Motor neuron (in vitro differentiated cells): ENCODE measurements around the gene ZNF280B. TPM values are rescaled to one million over a fixed set of nuclear protein-coding genes. Genes with fewer than 3 reads are reported as not detected.
"Not testable (repeated sequence)": the region's sequence is repeated elsewhere in the genome, so short reads cannot be mapped to it uniquely, and the experiment has no call there.

Source experiments
- ATAC-seq, 8 experiments: fragments of 200-7000 bp; cut with Tn5 transposase; replicated peaks in 6 of 8; 2 replicates each; pipeline ENCODE4 v1.8.0; 2021; ENCODE audit warnings: mild to moderate bottlenecking in 8 of 8, moderate library complexity in 8 of 8
- H3K27ac ChIP-seq, 2 donors: fragments of 250-450 bp; sonication (Bioruptor Pico); 2 replicates each; pipeline ENCODE4 v1.9.0; 2021; ENCODE audit warnings: antibody characterized with exemption in 2 of 2, mild to moderate bottlenecking in 2 of 2, moderate library complexity in 1 of 2
- H3K4me1 ChIP-seq, 2 donors: fragments of 250-450 bp; sonication (Bioruptor Pico); replicated peaks in 1 of 2; 2 replicates each; pipeline ENCODE4 v1.6.1; 2021; ENCODE audit warnings: antibody characterized with exemption in 2 of 2, mild to moderate bottlenecking in 2 of 2, moderate library complexity in 1 of 2
- H3K4me3 ChIP-seq, 5 donors: fragments of 250-450 bp; sonication (Bioruptor Pico); 2 replicates each; pipeline ENCODE4 v1.9.0; 2021; ENCODE audit warnings: antibody characterized with exemption in 5 of 5, mild to moderate bottlenecking in 5 of 5, moderate library complexity in 4 of 5
- WGBS, 10 experiments: fragments of 450-650 bp; shearing (Covaris generic); methylation state at CpG; one replicate each; pipeline ENCODE4 v1.0.0; 2022; 5-methylcytosine and 5-hydroxymethylcytosine counted together
- in situ Hi-C, 9 experiments: fragments of 400-800 bp; cut with MboI; loops; one replicate each; pipeline ENCODE4 v1.15.0; 2021; ENCODE audit warnings: low sequenced_read_pairs in 9 of 9, low pct_unique_long_range_greater_than_20kb in 2 of 9; ENCODE audit not compliant: unreplicated experiment in 9 of 9
- total RNA-seq, 8 experiments: library from RNA; unstranded; fragments of 300-600 nt; gene quantifications; 2 replicates each; pipeline versions ENCODE4 v1.2.3 to v1.2.4, GENCODE V29; 2022

The ZNF280B gene
- total RNA-seq, 8 experiments from 2014 or later = 0.10 to 5.1 (median 3.9) TPM

DNA sequence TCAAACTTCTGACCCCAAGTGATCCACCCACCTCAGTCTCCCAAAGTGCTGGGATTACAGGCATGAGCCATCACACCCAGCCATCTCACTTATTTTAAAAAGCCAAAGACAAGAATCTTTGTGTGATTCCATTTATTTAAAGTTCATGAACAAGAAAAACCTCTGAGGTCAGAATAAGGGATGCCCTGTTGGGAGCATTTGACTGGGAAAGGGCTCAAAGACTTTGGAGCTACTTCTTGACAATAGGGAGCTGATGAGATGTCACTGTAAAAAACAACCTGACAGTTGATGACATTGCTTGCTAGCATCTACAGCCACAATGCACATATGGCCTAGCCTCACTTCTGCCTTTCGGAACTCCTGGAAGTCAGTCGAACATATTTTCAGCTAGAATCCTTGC, 5.1 kb upstream of the ZNF280B start:
- Histone ChIP-seq H3K4me3 (no peak overlapping the region), H3K4me1 (no peaks in the 10 kb centered on the region), H3K27ac (peak overlapping the region in 1 of 2 donors; percentile 30)
- ATAC-seq = no peak
- WGBS, 10 experiments = 88 to 100% (median 96%) methylated on average over 2 of the region's 2 CpGs; no CpG with 5 or more reads in 6 of the 10 experiments
- in situ Hi-C loops = no loop called here

DNA sequence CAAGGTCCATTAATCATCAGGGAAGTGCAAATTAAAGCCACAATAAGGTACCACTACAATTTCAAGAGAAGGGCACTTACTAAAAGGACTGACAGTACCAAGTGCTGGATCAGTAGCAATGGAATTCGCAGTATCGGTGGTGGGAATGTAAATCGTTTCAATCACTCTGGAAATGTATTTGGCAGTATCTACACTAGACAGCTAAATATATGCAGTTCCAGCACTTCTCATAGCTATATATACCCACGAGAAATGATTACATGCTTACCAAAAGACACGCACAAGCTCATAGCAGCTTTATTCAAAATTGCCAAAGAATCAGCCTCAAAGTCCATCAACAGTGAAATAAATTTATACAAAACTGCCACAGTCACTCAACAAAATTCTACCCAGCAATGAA, 4.4 kb upstream of the ZNF280B start:
- ATAC-seq = no peak
- Histone ChIP-seq H3K4me3 (no peak overlapping the region), H3K27ac (no peak overlapping the region), H3K4me1 (no peaks in the 10 kb centered on the region)
- in situ Hi-C loops = no loop called here
- 7 to 90% (median 67%) methylated on average over 2 to 5 of the region's 5 CpGs; no CpG with 5 or more reads in 2 of the 10 experiments for WGBS, 10 experiments

DNA sequence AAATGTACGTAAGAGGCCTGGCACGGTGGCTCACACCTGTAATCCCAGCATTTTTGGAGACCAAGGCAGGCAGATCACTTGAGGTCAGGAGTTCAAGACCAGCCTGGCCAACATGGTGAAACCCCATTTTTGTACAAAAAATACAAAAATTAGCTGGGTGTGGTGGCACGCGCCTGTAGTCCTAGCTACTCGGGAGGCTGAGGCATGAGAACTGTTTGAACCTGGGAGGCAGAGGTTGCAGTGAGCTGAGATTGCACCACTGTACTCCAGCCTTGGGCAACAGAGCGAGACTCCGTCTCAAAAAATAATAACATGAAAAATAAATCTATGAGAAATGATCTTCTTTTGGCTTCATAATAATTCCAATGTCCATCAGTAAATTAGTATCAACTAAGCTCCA, 2.3 kb upstream of the ZNF280B start:
- ATAC-seq, H3K4me3 ChIP-seq, in situ Hi-C loops, H3K27ac ChIP-seq, H3K4me1 ChIP-seq: not testable (repeated sequence)
- WGBS, 10 experiments = 30 to 100% (median 90%) methylated on average over 1 to 6 of the region's 7 CpGs; no CpG with 5 or more reads in 2 of the 10 experiments

GRCh38 chr22:22509912-22510311, 1.4 kb upstream of the ZNF280B start:
- H3K4me3 ChIP-seq, ATAC-seq, in situ Hi-C loops, H3K27ac ChIP-seq, H3K4me1 ChIP-seq: not testable (repeated sequence)
- 42 to 94% (median 91%) methylated on average over 2 to 6 of the region's 6 CpGs for WGBS, 10 experiments

- Histone ChIP-seq H3K27ac (peak overlapping the region; percentile 48 to 72), H3K4me3 (peak overlapping the region; percentile 50 to 78 (median 63)), H3K4me1 (peaks cover 0 to 8% of the 10 kb centered on the region in 2 donors)
- 0 to 100% (median 54%) methylated on average over 2 to 7 of the region's 13 CpGs for WGBS, 10 experiments
- ATAC-seq = peak in 5 of 8 experiments; percentile 4 to 24 (median 11)
- in situ Hi-C loops = no loop called here
These were observed 734 bp downstream of the ZNF280B start for GRCh38 chr22:22507743-22508273.

DNA sequence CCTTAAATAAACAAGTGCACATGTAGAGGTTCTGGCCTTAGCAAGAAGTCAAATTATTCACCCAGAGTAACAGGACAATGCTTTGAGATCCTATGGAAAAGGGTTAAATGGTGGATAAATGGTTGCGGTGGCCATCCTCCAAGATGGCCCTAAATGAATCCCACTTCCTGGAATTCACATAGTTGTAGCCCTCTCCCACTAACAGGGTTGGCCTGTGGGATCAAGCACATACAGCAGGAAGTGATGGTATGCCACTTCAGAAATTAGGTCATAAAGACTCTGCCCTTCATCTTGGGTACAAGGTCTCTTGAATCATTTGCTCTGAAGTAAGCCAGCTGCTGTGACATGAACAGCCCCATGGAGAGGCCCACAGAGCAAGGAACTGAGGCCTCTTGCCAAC, 1.8 kb downstream of the ZNF280B start:
- Histone ChIP-seq H3K4me3 (no peak overlapping the region), H3K4me1 (peaks cover 0 to 8% of the 10 kb centered on the region in 2 donors), H3K27ac (no peak overlapping the region)
- WGBS, 10 experiments = 60 to 100% (median 100%) methylated on average over 1 of the region's 1 CpG; no CpG with 5 or more reads in 5 of the 10 experiments
- in situ Hi-C loops = no loop called here
- ATAC-seq = no peak

DNA sequence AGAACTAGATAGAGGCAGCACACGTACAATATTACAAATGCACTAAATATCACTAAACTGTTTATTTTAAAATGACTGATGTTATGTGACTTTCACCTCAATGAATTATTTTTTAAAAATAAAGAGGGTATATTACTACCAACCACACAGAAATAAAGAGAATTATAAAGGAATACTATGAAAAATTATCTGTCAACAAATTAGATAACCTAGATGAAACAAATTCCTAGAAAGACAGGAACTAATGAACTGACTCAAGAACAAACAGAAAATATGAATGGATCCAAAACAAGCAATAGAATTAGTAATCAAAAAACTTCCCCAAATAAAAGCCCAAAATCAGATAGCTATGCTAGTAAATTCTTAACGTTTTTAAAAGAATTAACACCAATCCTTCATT, 10.3 kb downstream of the ZNF280B start:
- ATAC-seq = no peak
- 41 to 100% (median 91%) methylated on average over 1 to 2 of the region's 2 CpGs for WGBS, 10 experiments
- H3K4me1 ChIP-seq = no peaks in the 10 kb centered on the region
- H3K4me3 ChIP-seq = no peak overlapping the region
- in situ Hi-C loops = no loop called here
- H3K27ac ChIP-seq = no peak overlapping the region

- in situ Hi-C loops, ATAC-seq: not testable (repeated sequence)
- 45 to 100% (median 100%) methylated on average over 1 to 3 of the region's 3 CpGs; no CpG with 5 or more reads in 3 of the 10 experiments for WGBS, 10 experiments
These were observed 17.0 kb downstream of the ZNF280B start for GRCh38 chr22:22491589-22491988.

GRCh38 chr22:22488736-22489135, 19.8 kb downstream of the ZNF280B start:
- in situ Hi-C loops = no loop called here

More at GRCh38 chr22:22491589-22491988, 17.0 kb downstream of the ZNF280B start:
- not testable (repeated sequence) for H3K4me1 ChIP-seq, H3K27ac ChIP-seq, H3K4me3 ChIP-seq

DNA sequence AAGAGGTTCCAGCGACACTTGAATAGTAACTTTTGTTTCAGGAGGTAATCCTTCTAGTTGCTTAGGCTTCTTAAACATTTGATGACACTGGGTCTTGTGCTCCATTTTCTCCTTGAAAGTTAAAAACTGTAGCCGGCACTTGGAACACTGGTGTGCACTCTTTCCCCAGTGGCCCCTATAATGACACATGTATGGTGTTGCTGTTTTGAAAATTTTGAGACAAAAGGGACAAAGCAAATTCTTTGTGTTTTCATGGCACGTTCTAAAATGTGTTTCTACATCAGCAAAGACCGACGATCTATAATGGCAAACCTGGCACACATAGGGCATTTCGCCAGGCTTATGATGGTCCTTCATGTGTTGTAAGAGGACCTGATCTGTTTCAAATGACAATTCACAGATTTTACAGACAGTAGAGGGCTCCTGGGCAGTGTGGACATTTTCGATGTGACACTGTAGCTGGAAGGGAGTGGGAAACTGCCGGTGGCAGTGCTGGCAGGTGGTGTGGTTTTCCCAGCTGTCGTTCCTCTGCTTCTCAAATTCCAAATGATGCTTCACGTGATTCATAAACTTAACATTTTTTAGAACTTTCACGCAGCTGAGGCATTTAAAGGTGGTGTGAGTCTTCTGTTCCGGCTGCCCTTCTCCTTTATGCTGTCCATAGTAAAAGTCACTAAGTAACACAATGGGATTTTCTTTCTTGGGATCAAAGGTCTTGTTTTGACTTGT, 20.5 kb downstream of the ZNF280B start:
- no peak for ATAC-seq
- Histone ChIP-seq H3K27ac (peak overlapping the region in 1 of 2 donors; percentile 12), H3K4me1 (no peaks in the 10 kb centered on the region), H3K4me3 (no peak overlapping the region)
- in situ Hi-C loops = no loop called here
- 30 to 97% (median 75%) methylated on average over 1 to 10 of the region's 12 CpGs; no CpG with 5 or more reads in 3 of the 10 experiments for WGBS, 10 experiments

More at GRCh38 chr22:22488736-22489135, 19.8 kb downstream of the ZNF280B start:
- H3K4me1 ChIP-seq = no peaks in the 10 kb centered on the region
- no peak for ATAC-seq
- H3K4me3 ChIP-seq = no peak overlapping the region
- no peak overlapping the region for H3K27ac ChIP-seq
- 33 to 100% (median 89%) methylated on average over 1 to 5 of the region's 5 CpGs for WGBS, 10 experiments

DNA sequence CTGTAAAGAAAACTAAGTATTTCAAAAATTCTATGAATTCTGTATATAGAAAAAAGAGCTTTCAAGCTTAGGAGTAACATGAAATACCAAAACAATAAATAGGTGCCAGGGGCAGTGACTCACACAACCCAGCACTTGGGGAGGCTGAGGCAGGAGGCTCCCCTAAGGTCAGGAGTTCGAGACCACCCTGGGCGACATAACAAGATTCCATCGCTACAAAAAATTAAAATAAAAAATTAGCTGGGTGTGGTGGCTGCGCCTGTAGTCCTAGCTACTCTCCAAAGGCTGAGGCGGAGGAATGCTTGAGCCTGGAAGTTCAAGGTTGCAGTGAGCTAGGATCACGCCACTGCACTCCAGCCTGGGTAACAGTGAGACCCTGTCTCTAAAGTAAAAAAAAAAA, 21.5 kb downstream of the ZNF280B start:
- ATAC-seq = no peak
- H3K4me1 ChIP-seq = no peaks in the 10 kb centered on the region
- no peak overlapping the region for H3K27ac ChIP-seq
- in situ Hi-C loops = no loop called here
- H3K4me3 ChIP-seq = no peak overlapping the region
- 30 to 100% (median 85%) methylated on average over 2 to 6 of the region's 6 CpGs; no CpG with 5 or more reads in 1 of the 10 experiments for WGBS, 10 experiments

- Histone ChIP-seq H3K4me3 (no peak overlapping the region), H3K4me1 (no peaks in the 10 kb centered on the region), H3K27ac (no peak overlapping the region)
- no peak for ATAC-seq
- WGBS, 10 experiments = 3 to 93% (median 86%) methylated on average over 2 to 4 of the region's 4 CpGs; no CpG with 5 or more reads in 3 of the 10 experiments
- in situ Hi-C loops = no loop called here
These were observed 22.2 kb downstream of the ZNF280B start for GRCh38 chr22:22486132-22486899.

- no peaks in the 10 kb centered on the region for H3K4me1 ChIP-seq
- peak overlapping the region in 1 of 2 donors; percentile 33 for H3K27ac ChIP-seq
- 0 to 100% (median 91%) methylated on average over 1 to 3 of the region's 3 CpGs for WGBS, 10 experiments
- ATAC-seq = no peak
- in situ Hi-C loops = no loop called here
- no peak overlapping the region for H3K4me3 ChIP-seq
These were observed 23.0 kb downstream of the ZNF280B start for GRCh38 chr22:22485524-22485923.
